NCI-H146 treated with DMSO at 0.1 percent for 48 hours (cell line): Measurements from ENCODE around the gene UGT1A10.
"Not testable (repeated sequence)": the region's sequence is repeated elsewhere in the genome, so short reads cannot be mapped to it uniquely, and the experiment has no call there.

Experiments used
- DNase-seq: peaks from one replicate; lab custom pipeline; 2025; ENCODE audit not compliant: unreplicated experiment; lab: John Stamatoyannopoulos, UW

The UGT1A10 gene

GRCh38 chr2:233636306-233636705 lies at the start of gene UGT1A10:
TSS of gene UGT1A10 (plus strand) at chr2:233636448. CDS start at chr2:233636523, 75 bp downstream.
- not testable (repeated sequence) for DNase-seq

- DNase-seq: no peak
These were observed 47.8 kb upstream of the UGT1A10 start for GRCh38 chr2:233588400-233588799.

DNA sequence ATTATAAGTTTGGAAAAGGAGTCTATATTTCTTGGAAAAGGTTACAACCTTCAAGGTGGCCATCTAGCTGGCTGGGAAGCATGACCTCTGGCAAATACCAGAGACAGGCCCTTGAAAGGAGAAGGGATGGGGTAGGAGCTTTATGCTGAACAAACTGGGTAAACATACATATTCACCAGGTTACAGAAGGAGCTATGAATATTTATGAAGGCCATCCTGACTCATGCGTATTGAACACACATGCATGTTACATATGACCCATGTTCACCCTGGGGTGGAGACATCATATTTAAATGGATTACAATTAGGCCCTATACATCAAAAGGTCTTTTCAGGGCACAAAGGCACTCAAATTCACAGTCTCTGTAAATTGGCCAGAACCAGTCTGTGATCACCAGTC lies 43.5 kb upstream of the UGT1A10 start:
- not testable (repeated sequence) for DNase-seq

DNA sequence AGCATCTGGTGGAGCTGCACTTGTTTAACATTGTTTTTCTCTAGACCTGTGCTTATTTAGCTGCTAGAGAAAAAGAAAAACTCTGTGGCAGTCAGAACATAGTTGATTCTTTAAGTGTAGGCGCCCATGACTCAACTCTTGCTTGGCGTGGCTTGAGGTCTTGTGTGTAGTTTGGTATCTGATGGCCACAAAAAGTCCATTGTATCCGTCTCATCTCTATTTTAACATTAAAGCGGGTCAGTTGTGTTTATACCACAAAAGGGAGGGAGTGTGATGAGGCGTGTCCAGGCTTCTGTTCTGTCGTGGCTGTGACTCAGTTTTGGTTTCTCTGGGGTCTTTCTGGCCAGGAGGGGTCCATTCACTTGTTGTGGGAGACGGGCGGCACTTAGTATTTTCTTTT lies 43.0 kb upstream of the UGT1A10 start:
- no peak for DNase-seq

- no peak for DNase-seq
These were observed 38.7 kb upstream of the UGT1A10 start for GRCh38 chr2:233597522-233597921.

GRCh38 chr2:233598952-233599351 lies 37.3 kb upstream of the UGT1A10 start:
- DNase-seq: no peak

- DNase-seq: no peak
These were observed 35.9 kb upstream of the UGT1A10 start for GRCh38 chr2:233600386-233600785.

DNA sequence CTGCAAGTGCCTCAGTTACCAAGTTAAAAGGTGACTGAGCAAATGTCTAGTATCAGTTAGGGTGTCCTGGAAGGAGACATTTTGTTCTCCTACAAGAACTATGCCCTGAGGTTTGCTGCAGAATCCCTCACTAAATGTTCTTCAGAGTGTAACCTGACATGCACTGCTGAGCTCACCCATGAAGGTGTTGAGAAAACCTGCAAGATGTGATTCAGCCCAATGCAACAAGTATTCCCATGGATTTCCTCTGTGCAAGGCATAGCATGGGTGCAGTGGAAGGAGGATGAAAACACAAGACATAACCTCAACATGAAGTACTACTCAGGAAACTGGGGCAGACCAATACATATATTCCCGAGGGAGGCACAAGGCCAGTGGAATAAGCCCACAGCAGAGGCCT lies 34.2 kb upstream of the UGT1A10 start:
- DNase-seq: no peak

GRCh38 chr2:233603520-233603919 lies 32.7 kb upstream of the UGT1A10 start:
- no peak for DNase-seq

DNA sequence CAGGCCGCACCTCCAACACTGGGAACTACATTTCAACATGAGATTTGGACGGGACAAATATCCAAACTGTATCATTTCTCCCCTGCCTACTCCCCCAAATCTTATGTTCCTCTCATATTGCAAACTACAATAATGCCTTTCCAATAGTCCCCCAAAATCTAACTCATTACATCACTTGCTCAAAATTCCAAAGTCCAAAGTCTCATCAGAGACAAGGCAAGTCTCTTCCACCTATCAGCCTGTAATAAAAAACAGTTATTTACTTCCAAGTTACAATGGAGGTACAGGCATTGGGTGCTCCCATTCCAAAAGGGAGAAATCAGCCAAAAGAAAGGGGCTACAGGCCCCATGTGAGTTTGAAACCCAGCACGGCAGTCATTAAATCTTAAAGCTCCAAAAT lies 31.4 kb upstream of the UGT1A10 start:
- no peak for DNase-seq

- no peak for DNase-seq
These were observed 30.6 kb upstream of the UGT1A10 start for GRCh38 chr2:233605680-233606079.

DNA sequence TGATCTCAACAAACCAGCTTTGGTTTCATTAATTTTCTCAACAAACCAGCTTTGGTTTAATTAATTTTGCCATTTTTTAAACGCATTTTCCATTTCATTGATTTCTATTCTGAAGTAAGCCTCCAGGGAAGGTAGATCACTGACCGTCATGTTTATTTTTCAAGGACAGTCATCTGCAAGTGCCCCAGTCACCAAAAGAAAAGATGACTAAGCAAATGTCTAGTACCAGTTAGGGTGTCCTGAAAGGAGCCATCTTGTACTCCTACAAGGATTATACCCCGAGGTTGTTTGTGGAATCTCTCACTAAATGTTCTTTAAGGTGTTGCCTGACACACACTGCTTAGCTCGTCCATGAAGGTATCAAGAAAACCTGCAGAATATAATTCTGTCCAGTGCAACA lies 25.0 kb upstream of the UGT1A10 start:
- DNase-seq: no peak

DNA sequence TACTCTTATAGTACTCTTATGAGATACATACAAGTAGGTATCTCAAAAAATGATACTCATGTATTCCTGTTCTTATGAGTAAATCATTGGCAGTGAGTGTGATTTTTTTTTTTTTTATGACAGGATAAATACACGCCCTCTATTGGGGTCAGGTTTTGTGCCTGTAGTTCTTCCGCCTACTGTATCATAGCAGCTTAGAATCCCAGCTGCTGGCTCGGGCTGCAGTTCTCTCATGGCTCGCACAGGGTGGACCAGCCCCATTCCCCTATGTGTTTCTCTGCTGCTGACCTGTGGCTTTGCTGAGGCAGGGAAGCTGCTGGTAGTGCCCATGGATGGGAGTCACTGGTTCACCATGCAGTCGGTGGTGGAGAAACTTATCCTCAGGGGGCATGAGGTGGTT lies 18.8 kb upstream of the UGT1A10 start, which contains the start of gene UGT1A8:
Gene UGT1A8, plus strand, starts transcription at position 158 of the 400 bp plus-strand sequence. Its CDS starts 75 bp downstream, at position 233.
- not testable (repeated sequence) for DNase-seq

GRCh38 chr2:233620204-233620603 lies 16.0 kb upstream of the UGT1A10 start:
- no peak for DNase-seq

GRCh38 chr2:233621863-233622262 lies 14.4 kb upstream of the UGT1A10 start:
- DNase-seq: not testable (repeated sequence)

DNA sequence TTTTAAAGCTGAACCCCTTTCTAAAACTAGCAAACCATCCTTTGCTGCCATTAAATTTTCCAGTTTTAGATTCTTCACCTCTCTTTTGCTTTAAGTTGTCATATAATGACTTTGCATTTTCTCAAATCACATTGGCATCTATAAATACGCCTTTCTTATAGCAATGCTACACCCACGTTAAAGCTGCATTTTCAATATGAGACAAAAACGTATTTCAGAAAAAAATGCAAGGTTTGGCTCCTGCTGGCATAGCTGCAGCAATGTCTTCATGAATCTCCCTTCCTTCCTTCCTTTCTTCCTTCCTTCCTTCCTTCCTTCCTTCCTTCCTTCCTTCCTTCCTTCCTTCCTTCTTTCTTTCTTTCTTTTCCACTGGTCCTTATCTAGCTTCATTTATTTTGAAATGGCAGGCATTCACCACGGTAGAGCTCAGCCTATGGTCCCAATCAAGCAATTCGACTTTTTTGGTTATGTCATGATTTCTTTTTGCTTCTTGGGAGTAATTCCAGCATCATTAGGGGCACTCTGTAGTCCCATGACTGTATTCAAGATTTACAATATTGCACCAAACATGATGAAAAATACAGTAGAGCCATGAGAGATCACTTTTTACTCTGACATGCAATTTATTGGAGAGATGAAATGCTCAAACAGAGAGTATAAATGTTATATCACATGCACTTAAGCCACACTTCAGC lies 8.8 kb upstream of the UGT1A10 start:
- no peak for DNase-seq

DNA sequence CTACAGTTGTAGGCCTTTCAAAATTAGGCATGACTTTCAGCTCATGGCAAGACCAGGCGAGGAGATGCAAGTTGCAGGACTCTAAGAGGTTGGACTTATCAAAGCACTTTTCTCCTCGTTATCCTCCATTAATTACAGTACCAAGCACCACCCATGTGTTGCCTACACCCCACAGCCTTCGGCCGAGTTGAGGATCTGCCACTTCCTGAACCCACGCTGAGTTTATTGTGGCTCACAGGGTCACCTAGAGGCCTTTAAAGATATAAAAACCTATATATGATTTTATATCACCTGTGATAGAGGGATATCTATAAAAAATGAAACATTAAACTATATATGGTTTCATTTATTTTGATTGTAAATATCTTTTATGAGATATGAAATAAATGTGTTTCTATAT lies 2.6 kb downstream of the UGT1A10 start:
- DNase-seq: no peak

GRCh38 chr2:233639860-233640259 lies 3.6 kb downstream of the UGT1A10 start:
- DNase-seq: no peak

DNA sequence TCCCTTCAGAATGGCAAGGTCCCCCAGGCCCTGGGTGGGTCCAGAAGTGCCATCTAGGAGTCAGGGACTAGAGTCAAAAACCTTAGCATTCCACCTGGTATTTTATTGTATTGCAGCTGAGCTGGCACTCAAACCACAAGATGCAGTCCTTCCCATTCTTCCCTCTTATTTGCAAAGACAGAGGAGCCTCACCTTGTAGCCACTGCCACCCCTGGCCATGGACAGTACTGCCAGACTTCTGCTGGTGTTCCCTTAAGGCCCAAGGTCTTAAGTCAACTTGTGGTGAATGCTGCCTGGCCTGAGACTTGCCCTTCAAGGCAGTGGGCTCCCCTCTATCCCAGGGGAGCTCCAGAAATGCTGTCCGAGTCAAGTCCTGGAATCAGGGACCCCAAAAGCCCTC lies 6.9 kb downstream of the UGT1A10 start:
- no peak for DNase-seq

DNA sequence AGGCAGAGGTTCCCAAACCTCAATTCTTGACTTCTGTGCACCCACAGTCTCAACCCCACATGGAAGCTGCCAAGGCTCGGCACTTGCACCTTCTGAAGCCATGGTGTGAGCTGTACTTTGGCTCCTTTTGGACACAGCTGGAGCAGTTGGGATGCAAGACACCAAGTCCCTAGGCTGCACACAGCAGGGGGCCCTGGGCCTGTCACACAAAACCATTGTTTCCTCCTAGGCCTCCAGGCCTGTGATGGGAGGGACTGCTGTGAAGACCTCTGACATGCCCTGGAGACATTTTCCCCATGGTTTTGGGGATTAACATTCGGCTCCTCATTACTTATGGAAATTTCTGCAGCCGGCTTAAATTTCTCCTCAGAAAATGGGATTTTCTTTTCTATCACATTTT lies 9.8 kb downstream of the UGT1A10 start:
- DNase-seq: not testable (repeated sequence)

- DNase-seq: no peak
These were observed 14.7 kb downstream of the UGT1A10 start for GRCh38 chr2:233650981-233651380.

DNA sequence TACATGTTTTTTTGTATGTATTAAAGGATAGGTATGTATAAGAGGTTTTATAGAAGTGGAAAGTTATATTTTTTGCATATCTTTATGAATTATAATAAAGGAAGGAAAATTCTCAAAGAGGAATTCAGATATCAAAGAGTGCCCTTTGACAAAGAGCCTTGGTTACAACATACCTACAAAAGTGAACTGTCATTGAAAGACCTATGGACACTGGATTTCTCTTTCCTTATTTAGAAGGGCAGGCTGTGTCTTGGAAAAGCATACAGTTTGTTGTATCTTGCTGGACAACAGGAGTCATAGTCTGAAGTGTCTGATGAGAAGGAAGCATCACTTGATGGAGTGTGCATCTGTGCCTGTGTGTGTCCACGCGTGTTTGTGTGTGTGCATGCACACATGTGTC lies 15.2 kb downstream of the UGT1A10 start:
- no peak for DNase-seq

DNA sequence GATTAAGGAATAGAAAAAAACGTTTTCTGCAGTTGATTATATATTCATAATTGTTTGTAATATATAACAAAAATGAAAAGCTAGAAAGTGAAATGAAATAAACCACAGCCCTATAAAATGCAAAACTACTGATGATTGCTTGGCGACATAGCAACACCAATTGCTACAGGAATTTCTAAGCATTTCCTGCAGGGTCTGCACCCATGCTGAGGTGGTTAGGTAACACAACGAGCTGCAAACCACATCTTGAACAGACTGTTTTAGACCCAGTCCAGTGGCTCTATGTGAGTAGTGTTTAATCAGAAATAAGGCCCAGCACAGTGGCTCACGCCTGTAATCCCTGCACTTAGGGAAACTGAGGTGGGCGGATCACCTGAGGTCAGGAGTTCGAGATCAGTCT lies 18.3 kb downstream of the UGT1A10 start:
- no peak for DNase-seq
